ENCODE results near the gene SLC7A4.

DNA sequence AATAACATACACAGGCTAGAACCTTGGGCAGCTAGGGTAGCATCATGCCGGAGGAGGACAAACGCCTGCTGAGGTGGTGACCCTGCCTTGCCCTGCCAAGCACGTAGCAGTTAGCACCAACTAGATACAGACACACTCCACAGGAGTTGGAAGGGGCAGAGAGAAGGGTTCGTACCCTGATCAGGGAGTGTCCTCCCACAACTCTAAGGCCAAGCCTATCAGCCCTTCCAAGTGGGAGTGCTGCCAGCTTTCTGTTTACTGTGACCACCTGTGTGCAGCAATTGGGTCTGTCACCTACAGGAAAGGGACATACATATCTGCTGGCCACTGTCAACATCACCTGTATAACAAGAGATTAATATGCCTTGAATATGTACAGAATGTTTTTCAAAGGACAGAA lies 28.6 kb downstream of the SLC7A4 start:
- TF ChIP-seq, protein P1, sequence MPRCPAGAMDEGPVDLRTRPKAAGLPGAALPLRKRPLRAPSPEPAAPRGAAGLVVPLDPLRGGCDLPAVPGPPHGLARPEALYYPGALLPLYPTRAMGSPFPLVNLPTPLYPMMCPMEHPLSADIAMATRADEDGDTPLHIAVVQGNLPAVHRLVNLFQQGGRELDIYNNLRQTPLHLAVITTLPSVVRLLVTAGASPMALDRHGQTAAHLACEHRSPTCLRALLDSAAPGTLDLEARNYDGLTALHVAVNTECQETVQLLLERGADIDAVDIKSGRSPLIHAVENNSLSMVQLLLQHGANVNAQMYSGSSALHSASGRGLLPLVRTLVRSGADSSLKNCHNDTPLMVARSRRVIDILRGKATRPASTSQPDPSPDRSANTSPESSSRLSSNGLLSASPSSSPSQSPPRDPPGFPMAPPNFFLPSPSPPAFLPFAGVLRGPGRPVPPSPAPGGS (IDR thresholded peaks at IDR 0.05; ENCODE audit: borderline replicate concordance, insufficient read depth, low read depth, low read length, poor library complexity, severe bottlenecking), result no peak
- no peak for TF ChIP-seq EGR1 (IDR thresholded peaks at IDR 0.05; ENCODE audit: borderline replicate concordance in 1 of 2, low read depth in 2 of 2, low read length in 2 of 2)

All from GM12878 (cell line).